Measurements from ENCODE around the gene UBE4A. TPM values are rescaled to one million over a fixed set of nuclear protein-coding genes. Genes with fewer than 3 reads are reported as not detected.

UBE4A gene
- total and polyA plus RNA-seq, 9 of the 15 experiments (the other 6 are each of a cell fraction or from before 2014, with no cell fraction given): 13.5 to 45.2 (median 26.8) TPM

DNA sequence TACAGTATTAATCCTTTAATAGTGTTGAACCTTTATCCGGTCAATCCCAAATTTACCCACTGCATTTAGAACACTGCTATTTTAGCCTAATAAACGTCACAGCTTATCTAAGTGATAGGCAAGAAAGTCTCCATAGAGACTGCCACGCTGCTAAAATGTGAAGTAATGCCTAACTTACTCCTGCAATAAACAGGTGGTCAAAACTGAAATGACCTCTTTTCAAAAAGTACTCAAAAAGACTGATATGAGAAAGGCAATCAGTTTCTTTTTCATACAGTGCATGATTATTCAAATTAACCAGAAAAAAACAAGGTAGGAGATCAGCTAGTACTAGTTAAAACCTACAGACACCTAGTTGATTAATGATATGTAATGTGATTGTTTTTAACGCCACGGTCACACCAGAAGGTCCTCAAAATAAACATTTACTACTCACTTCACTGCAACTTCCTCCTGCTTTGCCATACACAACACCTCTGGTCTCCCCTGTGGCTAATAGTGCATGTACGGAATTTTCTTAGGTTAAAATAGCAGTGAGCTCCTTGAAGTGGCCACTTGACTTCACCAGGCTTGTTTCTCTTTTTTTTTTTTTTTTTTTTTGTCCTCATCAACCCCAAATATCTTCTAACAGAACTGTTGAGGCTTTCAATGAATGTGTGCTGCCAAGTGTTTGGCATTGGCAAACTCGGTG lies 50.8 kb downstream of the UBE4A start:
- no peak overlapping the region for H3K27ac ChIP-seq (ENCODE audit: extremely low read depth, low read depth, low read length)
- H3K36me3 ChIP-seq (ENCODE audit: control insufficient read depth, insufficient read depth, low read length): peaks cover 51% of the 10 kb centered on the region
- DNase-seq (ENCODE audit: extremely low read depth in 1 of 4, low spot score in 3 of 4) (no peak), ATAC-seq (no peak), FAIRE-seq (no peak)
- intact Hi-C loops (cut with micrococcal nuclease) (no loop called here), in situ Hi-C loops (cut with MboI) (no loop called here)
- ChIA-PET CTCF (ENCODE audit: low intra/inter-chr PET ratio) (no interaction called here), POLR2A (interaction anchor here (1.2 to 1.5 kb wide), 2 partner anchors 8 to 9 kb away, joined by 4 to 5 read pairs; partner anchors contain the start of gene ATP5MG)
- no peaks in the 10 kb centered on the region for H3K27me3 ChIP-seq (ENCODE audit: control insufficient read depth in 2 of 2, insufficient read depth in 2 of 2, low read length in 2 of 2)
- no peaks in the 10 kb centered on the region for H3K9me1 ChIP-seq (ENCODE audit: control insufficient read depth, insufficient read depth, low read length)
- BruUV-seq (replicated peaks): no TSS peak
- 78% methylated on average over 7 of the region's 7 CpGs for WGBS (ENCODE audit: insufficient coverage, low coverage, missing lambda C conversion rate)
- no peak overlapping the region for H3K4me2 ChIP-seq (ENCODE audit: insufficient read depth, low read length)
- H3K9ac ChIP-seq (ENCODE audit: insufficient read depth in 1 of 2, low read depth in 2 of 2, low read length in 2 of 2): no peak overlapping the region
- H4K20me1 ChIP-seq (replicated peaks; ENCODE audit: control insufficient read depth, insufficient read depth, low read length): no peaks in the 10 kb centered on the region
- H3K79me2 ChIP-seq (ENCODE audit: control insufficient read depth, insufficient read depth, low read length): peaks cover 32% of the 10 kb centered on the region
- H3K9me3 ChIP-seq (replicated peaks; ENCODE audit: control insufficient read depth, insufficient read depth, low read depth, low read length): no peaks in the 10 kb centered on the region
- peaks cover 0 to 7% of the 10 kb centered on the region in 2 experiments; a peak in 3 of 5 replicates for H3K4me1 ChIP-seq (replicated peaks in 1 of 2; ENCODE audit: control insufficient read depth in 2 of 2, insufficient read depth in 2 of 2, low read length in 2 of 2)
- H3K4me3 ChIP-seq: no peak overlapping the region
- no peak overlapping the region for H2AFZ ChIP-seq (ENCODE audit: low read depth, low read length)
- TF ChIP-seq E2F5 (CRISPR knock-in tag; IDR thresholded peaks at IDR 0.05) (no peak), POLR2AphosphoS5 (IDR thresholded peaks at IDR 0.05; ENCODE audit: control insufficient read depth, insufficient read depth, low read depth, low read length) (0 out of 2 replicates have a peak, but pooled peaks have one; percentile 2), POLR2A (conservative IDR thresholded peaks at IDR 0.05) (peak; percentile 51), BACH1 (tag; IDR thresholded peaks at IDR 0.05) (no peak), POLR2G (IDR thresholded peaks at IDR 0.05; ENCODE audit: low read depth, low read length) (0 out of 2 replicates have a peak, but pooled peaks have one; percentile 15)
- TF ChIP-seq, protein P1, sequence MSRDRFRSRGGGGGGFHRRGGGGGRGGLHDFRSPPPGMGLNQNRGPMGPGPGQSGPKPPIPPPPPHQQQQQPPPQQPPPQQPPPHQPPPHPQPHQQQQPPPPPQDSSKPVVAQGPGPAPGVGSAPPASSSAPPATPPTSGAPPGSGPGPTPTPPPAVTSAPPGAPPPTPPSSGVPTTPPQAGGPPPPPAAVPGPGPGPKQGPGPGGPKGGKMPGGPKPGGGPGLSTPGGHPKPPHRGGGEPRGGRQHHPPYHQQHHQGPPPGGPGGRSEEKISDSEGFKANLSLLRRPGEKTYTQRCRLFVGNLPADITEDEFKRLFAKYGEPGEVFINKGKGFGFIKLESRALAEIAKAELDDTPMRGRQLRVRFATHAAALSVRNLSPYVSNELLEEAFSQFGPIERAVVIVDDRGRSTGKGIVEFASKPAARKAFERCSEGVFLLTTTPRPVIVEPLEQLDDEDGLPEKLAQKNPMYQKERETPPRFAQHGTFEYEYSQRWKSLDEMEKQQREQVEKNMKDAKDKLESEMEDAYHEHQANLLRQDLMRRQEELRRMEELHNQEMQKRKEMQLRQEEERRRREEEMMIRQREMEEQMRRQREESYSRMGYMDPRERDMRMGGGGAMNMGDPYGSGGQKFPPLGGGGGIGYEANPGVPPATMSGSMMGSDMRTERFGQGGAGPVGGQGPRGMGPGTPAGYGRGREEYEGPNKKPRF (IDR thresholded peaks at IDR 0.05; ENCODE audit: low read depth, low read length): no peak

Data from K562 (cell line).